VCaP (cell line): Measurements from ENCODE around the gene PGM5.
A peak's percentile ranks its signal among the peaks of the same experiment; 100 is the strongest.

ENCODE experiments used
- H3K27ac ChIP-seq: fragments of 450-650 bp; 2 replicates; pipeline ENCODE4 v1.5.1; 2017
- TF ChIP-seq, protein P1 (sequence below): fragments of 450-650 bp; conservative IDR thresholded peaks from 2 replicates; pipeline ENCODE4 v1.5.1; 2017; ENCODE audit warnings: mild to moderate bottlenecking, moderate library complexity

The PGM5 gene

DNA sequence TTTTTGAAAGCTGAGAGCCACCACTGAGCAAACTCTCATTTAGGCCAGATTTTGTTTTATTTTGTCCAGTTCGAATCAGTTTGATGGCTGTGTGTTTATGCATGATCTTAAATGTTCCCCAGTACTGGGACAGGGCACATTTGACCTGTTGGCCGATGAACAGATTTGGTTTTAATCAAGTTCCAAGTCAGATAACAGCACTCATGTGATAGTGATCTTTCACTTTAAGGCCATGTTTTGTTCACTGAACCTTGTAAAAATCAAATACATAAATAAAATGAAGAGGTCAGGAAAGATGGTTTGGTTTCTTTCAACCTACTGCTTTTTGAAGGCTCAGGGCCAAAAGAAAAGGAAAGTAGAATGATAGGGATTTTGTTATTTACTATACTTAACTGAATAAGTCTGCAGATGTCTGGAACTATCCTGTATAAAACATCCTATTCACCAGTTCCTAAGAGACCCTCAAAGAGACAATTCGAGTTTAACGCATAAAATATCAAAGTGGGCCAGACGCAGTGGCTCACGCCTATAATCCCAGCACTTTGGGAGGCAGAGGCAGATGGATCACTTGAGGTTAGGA lies 77.2 kb downstream of the PGM5 start:
- TF ChIP-seq, protein P1, sequence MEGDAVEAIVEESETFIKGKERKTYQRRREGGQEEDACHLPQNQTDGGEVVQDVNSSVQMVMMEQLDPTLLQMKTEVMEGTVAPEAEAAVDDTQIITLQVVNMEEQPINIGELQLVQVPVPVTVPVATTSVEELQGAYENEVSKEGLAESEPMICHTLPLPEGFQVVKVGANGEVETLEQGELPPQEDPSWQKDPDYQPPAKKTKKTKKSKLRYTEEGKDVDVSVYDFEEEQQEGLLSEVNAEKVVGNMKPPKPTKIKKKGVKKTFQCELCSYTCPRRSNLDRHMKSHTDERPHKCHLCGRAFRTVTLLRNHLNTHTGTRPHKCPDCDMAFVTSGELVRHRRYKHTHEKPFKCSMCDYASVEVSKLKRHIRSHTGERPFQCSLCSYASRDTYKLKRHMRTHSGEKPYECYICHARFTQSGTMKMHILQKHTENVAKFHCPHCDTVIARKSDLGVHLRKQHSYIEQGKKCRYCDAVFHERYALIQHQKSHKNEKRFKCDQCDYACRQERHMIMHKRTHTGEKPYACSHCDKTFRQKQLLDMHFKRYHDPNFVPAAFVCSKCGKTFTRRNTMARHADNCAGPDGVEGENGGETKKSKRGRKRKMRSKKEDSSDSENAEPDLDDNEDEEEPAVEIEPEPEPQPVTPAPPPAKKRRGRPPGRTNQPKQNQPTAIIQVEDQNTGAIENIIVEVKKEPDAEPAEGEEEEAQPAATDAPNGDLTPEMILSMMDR, result no peak
- peak overlapping the region; percentile 67 for H3K27ac ChIP-seq

GRCh38 chr9:68437785-68438184 lies 81.4 kb downstream of the PGM5 start:
- peak overlapping the region; percentile 49 for H3K27ac ChIP-seq
- TF ChIP-seq, protein P1, result no peak

DNA sequence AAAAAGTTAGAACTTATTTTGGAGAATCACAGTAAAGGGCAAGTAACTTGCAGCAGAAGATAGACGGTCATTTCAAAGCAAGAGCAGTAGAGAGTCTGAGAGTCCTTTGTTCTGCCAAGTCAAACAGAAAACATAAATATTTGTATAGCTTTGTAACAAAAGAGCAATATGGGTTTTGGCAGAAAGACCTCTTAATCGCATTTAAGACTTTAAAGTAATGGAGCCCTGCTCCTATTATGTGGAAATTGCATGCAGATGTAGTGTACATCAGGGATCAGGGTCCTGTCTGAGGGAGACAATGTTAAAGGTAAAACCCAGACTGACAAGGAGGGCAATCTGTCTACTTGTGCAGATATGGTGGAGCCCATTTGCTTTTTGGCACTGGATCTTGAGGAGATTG lies 87.2 kb downstream of the PGM5 start:
- TF ChIP-seq, protein P1, result no peak
- peak overlapping the region; percentile 79 for H3K27ac ChIP-seq

DNA sequence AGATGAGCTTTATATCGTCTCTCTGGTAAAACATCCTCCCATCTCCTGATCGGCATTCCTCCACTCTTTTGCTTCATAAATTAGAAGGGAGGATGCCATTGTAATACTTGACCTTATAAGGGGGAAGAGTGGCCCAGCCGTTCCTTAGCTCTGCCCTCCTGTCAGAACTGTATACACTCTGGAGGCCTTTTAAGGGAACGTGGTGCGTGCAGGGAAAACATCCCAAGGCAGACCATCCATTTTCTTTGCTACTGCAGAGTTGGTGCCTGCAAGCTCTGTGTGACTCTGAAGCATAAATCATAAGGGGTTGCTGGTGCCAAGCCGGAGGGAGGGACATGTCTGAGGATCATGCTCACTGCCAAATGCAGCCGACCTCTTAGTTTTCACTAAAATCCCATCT lies 90.4 kb downstream of the PGM5 start:
- TF ChIP-seq, protein P1, result no peak
- H3K27ac ChIP-seq, result no peak overlapping the region

DNA sequence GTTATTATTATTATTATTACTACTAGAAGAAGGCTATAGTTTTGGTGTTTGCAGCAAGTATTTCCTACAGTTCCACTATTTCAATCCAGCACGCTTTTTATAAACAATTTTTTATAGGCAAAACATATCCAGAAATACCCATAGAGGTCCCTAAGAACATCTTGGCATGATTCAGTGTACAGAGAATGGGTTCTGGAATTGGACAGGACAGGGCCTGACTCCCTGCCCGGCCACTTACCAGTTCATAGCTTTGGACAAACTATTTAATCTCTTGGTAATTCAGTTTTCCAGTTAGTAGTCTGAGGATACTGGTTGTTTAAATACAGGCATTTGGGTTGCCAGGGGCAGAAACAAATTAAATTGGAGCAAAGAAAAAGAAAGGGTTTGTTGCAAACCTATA lies 91.2 kb downstream of the PGM5 start:
- TF ChIP-seq, protein P1, result no peak
- no peak overlapping the region for H3K27ac ChIP-seq

DNA sequence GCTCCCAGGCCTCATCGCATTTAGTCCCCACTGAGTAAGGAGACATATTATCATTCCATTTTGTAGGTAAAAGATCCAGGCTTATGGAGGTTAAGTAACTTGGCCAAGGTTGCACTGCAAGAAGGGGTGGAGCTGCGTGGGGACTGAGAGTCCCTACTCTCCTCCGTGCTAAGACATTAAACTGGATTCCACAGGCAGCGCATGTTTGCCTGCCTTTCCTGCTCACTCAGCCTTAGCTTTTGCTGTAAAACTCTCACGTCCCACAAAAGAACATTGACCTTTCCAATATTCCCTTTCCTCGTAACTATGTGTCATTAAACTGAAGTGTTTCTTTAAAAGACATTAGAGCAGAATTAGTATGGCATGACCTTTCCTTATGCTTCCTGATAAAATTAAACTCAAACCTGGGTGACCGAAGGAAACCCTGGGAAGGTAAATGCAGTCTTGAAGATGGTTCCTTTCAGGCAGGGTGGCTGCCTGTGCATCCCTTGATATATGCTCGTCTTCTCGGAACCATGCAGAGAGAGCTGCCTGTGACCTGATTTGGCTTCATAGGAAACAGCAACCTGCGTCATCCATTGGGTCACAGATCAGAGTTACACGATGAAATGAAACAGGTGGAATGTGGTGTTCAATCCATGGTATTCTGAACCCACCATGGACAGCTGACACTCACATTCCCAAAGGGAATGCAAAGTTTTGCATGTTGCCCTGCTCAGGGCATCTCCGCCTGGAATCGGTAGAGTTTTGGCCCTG lies 98.3 kb downstream of the PGM5 start:
- TF ChIP-seq, protein P1, result no peak
- H3K27ac ChIP-seq, result peak overlapping the region; percentile 41

DNA sequence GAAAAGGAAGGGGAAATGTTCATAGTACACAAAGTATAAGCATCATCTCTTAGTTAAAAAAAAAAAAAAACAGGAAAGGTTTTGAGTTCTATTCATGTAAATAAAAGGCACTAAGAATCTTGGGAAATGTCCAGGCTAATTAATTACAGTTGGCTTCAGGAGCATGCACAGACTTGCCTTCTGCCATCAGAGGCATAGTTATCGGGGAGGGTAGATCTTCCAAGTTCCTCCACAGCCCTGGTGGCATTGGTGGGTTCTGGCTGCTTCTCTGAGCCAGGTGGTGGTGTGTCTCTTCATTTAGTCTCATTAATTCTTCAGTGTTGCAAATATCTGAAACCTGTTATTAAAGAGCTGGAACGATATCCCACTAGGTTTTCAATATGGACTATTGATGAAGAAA lies 99.0 kb downstream of the PGM5 start:
- TF ChIP-seq, protein P1, result no peak
- peak overlapping the region; percentile 41 for H3K27ac ChIP-seq
